Measurements from ENCODE around the gene DLK2. TPM values are rescaled to one million over a fixed set of nuclear protein-coding genes. Genes with fewer than 3 reads are reported as not detected.

DLK2 gene
- total and polyA plus RNA-seq, 4 experiments from 2014 or later, result 0.33 to 1.4 (median 0.87) TPM

- Histone ChIP-seq H3K27ac (ENCODE audit: low read depth, low read length) (no peak overlapping the region), H3K4me1 (ENCODE audit: insufficient read depth, low read length) (peaks cover 30% of the 10 kb centered on the region), H3K4me3 (ENCODE audit: low read length in 2 of 2) (no peak overlapping the region), H3K27me3 (ENCODE audit: insufficient read depth, low read length) (no peaks in the 10 kb centered on the region), H3K9me3 (ENCODE audit: control insufficient read depth in 1 of 2, low read length in 2 of 2) (no peaks in the 10 kb centered on the region), H3K36me3 (ENCODE audit: insufficient read depth, low read length) (peaks cover 21% of the 10 kb centered on the region)
- Mint-ChIP-seq H3K27ac (no peak overlapping the region), H3K27me3 (no peaks in the 10 kb centered on the region), H3K4me1 (peaks cover 14 to 21% (median 15%) of the 10 kb centered on the region in 4 donors), H3K4me3 (no peak overlapping the region), H3K9me3 (no peaks in the 10 kb centered on the region), H3K36me3 (peaks cover 11 to 39% of the 10 kb centered on the region in 2 donors)
- intact Hi-C loops (cut with micrococcal nuclease), result no loop called here
- ChIA-PET POLR2A (ENCODE audit: partially characterized antibody) (no interaction called here), CTCF (ENCODE audit: partially characterized antibody) (interaction anchor here (1.1 kb wide), 1 partner anchor 76 kb away, joined by 3 read pairs; no protein-coding TSS in a partner anchor)
- no peak for DNase-seq
Observed at GRCh38 chr6:43433148-43433547, 22.2 kb downstream of the DLK2 start.

GRCh38 chr6:43432009-43432945 lies 23.1 kb downstream of the DLK2 start:
- intact Hi-C loops (cut with micrococcal nuclease), result no loop called here
- Mint-ChIP-seq H3K36me3 (peaks cover 4 to 36% of the 10 kb centered on the region in 2 donors), H3K27ac (peak overlapping the region in 2 of 7 donors; percentile 1 to 72), H3K4me3 (no peak overlapping the region), H3K9me3 (no peaks in the 10 kb centered on the region), H3K27me3 (no peaks in the 10 kb centered on the region), H3K4me1 (peaks cover 16 to 26% (median 20%) of the 10 kb centered on the region in 4 donors)
- CTCF ChIA-PET (ENCODE audit: partially characterized antibody), result interaction anchor here (1.1 to 2.3 kb wide), 2 partner anchors 75 to 77 kb away, joined by 3 to 9 read pairs; no protein-coding TSS in a partner anchor
- Histone ChIP-seq H3K9me3 (ENCODE audit: control insufficient read depth in 1 of 2, low read length in 2 of 2) (no peaks in the 10 kb centered on the region), H3K4me1 (ENCODE audit: insufficient read depth, low read length) (peaks cover 30% of the 10 kb centered on the region), H3K27me3 (ENCODE audit: insufficient read depth, low read length) (no peaks in the 10 kb centered on the region), H3K4me3 (ENCODE audit: low read length in 2 of 2) (no peak overlapping the region), H3K27ac (ENCODE audit: low read depth, low read length) (no peak overlapping the region), H3K36me3 (ENCODE audit: insufficient read depth, low read length) (peaks cover 19% of the 10 kb centered on the region)
- POLR2A ChIA-PET (ENCODE audit: partially characterized antibody), result no interaction called here
- DNase-seq, result no peak

- no peak for DNase-seq
- H3K9me3 ChIP-seq (ENCODE audit: control insufficient read depth in 1 of 2, low read length in 2 of 2), result no peaks in the 10 kb centered on the region
- H3K27ac Mint-ChIP-seq, result peak overlapping the region; percentile 88 to 99 (median 98)
- CTCF ChIA-PET (ENCODE audit: partially characterized antibody), result interaction anchor here (0.8 kb wide), 1 partner anchor 79 kb away, joined by 3 read pairs; no protein-coding TSS in a partner anchor
- peak overlapping the region; percentile 92 to 98 (median 96) for H3K4me3 Mint-ChIP-seq
- peak overlapping the region; percentile 70 to 95 for H3K4me3 ChIP-seq (ENCODE audit: low read length in 2 of 2)
- no peaks in the 10 kb centered on the region for H3K27me3 Mint-ChIP-seq
- H3K4me1 Mint-ChIP-seq, result peaks cover 20 to 28% (median 24%) of the 10 kb centered on the region in 4 donors
- peaks cover 37% of the 10 kb centered on the region for H3K4me1 ChIP-seq (ENCODE audit: insufficient read depth, low read length)
- peak overlapping the region; percentile 79 for H3K27ac ChIP-seq (ENCODE audit: low read depth, low read length)
- intact Hi-C loops (cut with micrococcal nuclease), result loop anchor here (1.0 kb wide), 2 partner anchors 46 to 48 kb away; partner anchors contain the start of gene TJAP1
- H3K36me3 ChIP-seq (ENCODE audit: insufficient read depth, low read length), result peaks cover 19% of the 10 kb centered on the region
- H3K27me3 ChIP-seq (ENCODE audit: insufficient read depth, low read length), result no peaks in the 10 kb centered on the region
- no peaks in the 10 kb centered on the region for H3K9me3 Mint-ChIP-seq
- POLR2A ChIA-PET (ENCODE audit: partially characterized antibody), result interaction anchor here (1.0 to 2.4 kb wide), 10 partner anchors 11 to 450 kb away, joined by 3 to 32 read pairs (median 6); partner anchors contain the start of genes CRIP3, PEX6, POLR1C and YIPF3
- peaks cover 0 to 14% of the 10 kb centered on the region in 2 donors for H3K36me3 Mint-ChIP-seq
Observed at GRCh38 chr6:43428874-43429273, 26.5 kb downstream of the DLK2 start.

- Histone ChIP-seq H3K4me1 (ENCODE audit: insufficient read depth, low read length) (peaks cover 30% of the 10 kb centered on the region), H3K4me3 (ENCODE audit: low read length in 2 of 2) (peak overlapping the region; percentile 70 to 95), H3K27ac (ENCODE audit: low read depth, low read length) (peak overlapping the region; percentile 79), H3K27me3 (ENCODE audit: insufficient read depth, low read length) (no peaks in the 10 kb centered on the region), H3K36me3 (ENCODE audit: insufficient read depth, low read length) (peaks cover 12% of the 10 kb centered on the region), H3K9me3 (ENCODE audit: control insufficient read depth in 1 of 2, low read length in 2 of 2) (no peaks in the 10 kb centered on the region)
- POLR2A ChIA-PET (ENCODE audit: partially characterized antibody), result interaction anchor here (1.0 to 3.0 kb wide), 19 partner anchors 8 to 645 kb away, joined by 3 to 32 read pairs (median 6); partner anchors contain the start of genes CNPY3, CRIP3, CUL7 and DLK2
- CTCF ChIA-PET (ENCODE audit: partially characterized antibody), result interaction anchor here (0.7 to 1.6 kb wide), 8 partner anchors 9 to 1641 kb away, joined by 3 to 7 read pairs (median 3); partner anchors contain the start of gene TOMM6
- peak overlapping the region; percentile 92 to 98 (median 96) for H3K4me3 Mint-ChIP-seq
- H3K27ac Mint-ChIP-seq, result peak overlapping the region; percentile 88 to 99 (median 98)
- DNase-seq, result no peak
- H3K4me1 Mint-ChIP-seq, result peaks cover 20 to 28% (median 24%) of the 10 kb centered on the region in 4 donors
- H3K9me3 Mint-ChIP-seq, result no peaks in the 10 kb centered on the region
- peaks cover 0 to 14% of the 10 kb centered on the region in 2 donors for H3K36me3 Mint-ChIP-seq
- intact Hi-C loops (cut with micrococcal nuclease), result loop anchor here (1.0 kb wide), 2 partner anchors 45 to 49 kb away; partner anchors contain the start of gene TJAP1
- H3K27me3 Mint-ChIP-seq, result no peaks in the 10 kb centered on the region
Observed at GRCh38 chr6:43428112-43428570, 27.2 kb downstream of the DLK2 start.

GRCh38 chr6:43427406-43428111 lies 27.8 kb downstream of the DLK2 start, which contains the start of gene ABCC10:
Gene ABCC10 (plus strand): TSS chr6:43427541. CDS start chr6:43427979, 438 bp downstream.
- Histone ChIP-seq H3K27ac (ENCODE audit: low read depth, low read length) (peak within 1 kb of the TSS; percentile 79), H3K27me3 (ENCODE audit: insufficient read depth, low read length) (no peaks in the 10 kb centered on the region), H3K9me3 (ENCODE audit: control insufficient read depth in 1 of 2, low read length in 2 of 2) (no peaks in the 10 kb centered on the region), H3K4me1 (ENCODE audit: insufficient read depth, low read length) (peaks cover 30% of the 10 kb centered on the region), H3K36me3 (ENCODE audit: insufficient read depth, low read length) (peaks cover 6% of the 10 kb centered on the region), H3K4me3 (ENCODE audit: low read length in 2 of 2) (peak within 1 kb of the TSS; percentile 70 to 95)
- Mint-ChIP-seq H3K36me3 (peaks cover 0 to 14% of the 10 kb centered on the region in 2 donors), H3K9me3 (no peaks in the 10 kb centered on the region), H3K4me3 (peak within 1 kb of the TSS; percentile 92 to 98 (median 96)), H3K4me1 (peaks cover 20 to 28% (median 24%) of the 10 kb centered on the region in 4 donors), H3K27me3 (no peaks in the 10 kb centered on the region), H3K27ac (peak within 1 kb of the TSS; percentile 88 to 99 (median 98))
- DNase-seq, result peak; percentile 93 to 97 (median 95)
- CTCF ChIA-PET (ENCODE audit: partially characterized antibody), result interaction anchor here (0.6 to 1.6 kb wide), 11 partner anchors 9 to 1640 kb away, joined by 3 to 7 read pairs (median 3); partner anchors contain the start of gene TOMM6
- POLR2A ChIA-PET (ENCODE audit: partially characterized antibody), result interaction anchor here (0.6 to 3.0 kb wide), 27 partner anchors 9 to 645 kb away, joined by 3 to 32 read pairs (median 6); partner anchors contain the start of genes CNPY3, CRIP3, CUL7 and DLK2
- intact Hi-C loops (cut with micrococcal nuclease), result loop anchor here (1.0 to 2.0 kb wide), 7 partner anchors 28 to 499 kb away; partner anchors contain the start of genes CNPY3, DLK2, GTPBP2 and TJAP1

GRCh38 chr6:43426928-43427405 lies 28.4 kb downstream of the DLK2 start:
- Mint-ChIP-seq H3K9me3 (no peaks in the 10 kb centered on the region), H3K27ac (peak overlapping the region; percentile 88 to 99 (median 98)), H3K36me3 (peaks cover 0 to 14% of the 10 kb centered on the region in 2 donors), H3K4me3 (peak overlapping the region; percentile 92 to 98 (median 96)), H3K27me3 (no peaks in the 10 kb centered on the region), H3K4me1 (peaks cover 20 to 27% (median 24%) of the 10 kb centered on the region in 4 donors)
- Histone ChIP-seq H3K27me3 (ENCODE audit: insufficient read depth, low read length) (no peaks in the 10 kb centered on the region), H3K27ac (ENCODE audit: low read depth, low read length) (peak overlapping the region; percentile 79), H3K9me3 (ENCODE audit: control insufficient read depth in 1 of 2, low read length in 2 of 2) (no peaks in the 10 kb centered on the region), H3K4me1 (ENCODE audit: insufficient read depth, low read length) (peaks cover 30% of the 10 kb centered on the region), H3K4me3 (ENCODE audit: low read length in 2 of 2) (peak overlapping the region in 1 of 2 donors; percentile 95), H3K36me3 (ENCODE audit: insufficient read depth, low read length) (peaks cover under 1% of the 10 kb centered on the region)
- DNase-seq, result no peak
- intact Hi-C loops (cut with micrococcal nuclease), result loop anchor here (1.0 to 2.0 kb wide), 5 partner anchors 28 to 498 kb away; partner anchors contain the start of genes CNPY3, DLK2, GTPBP2 and ZNF318
- ChIA-PET POLR2A (ENCODE audit: partially characterized antibody) (interaction anchor here (0.6 to 3.0 kb wide), 23 partner anchors 10 to 644 kb away, joined by 3 to 32 read pairs (median 6); partner anchors contain the start of genes CNPY3, CUL7, DLK2 and DNPH1), CTCF (ENCODE audit: partially characterized antibody) (interaction anchor here (0.6 to 1.6 kb wide), 9 partner anchors 10 to 1639 kb away, joined by 3 to 7 read pairs (median 3); partner anchors contain the start of gene TOMM6)
